OCI-LY7 (cell line): ENCODE measurements around the gene ERGIC3. TPM values are rescaled to one million over a fixed set of nuclear protein-coding genes. Genes with fewer than 3 reads are reported as not detected.

ENCODE experiments used
- BruUV-seq: library from RNA; stranded (reverse); fragments of 400-500 nt; replicated peaks from 2 replicates; lab custom pipeline; 2021; lab: Mats Ljungman, UMichigan
- CTCF ChIA-PET: fragments of 300-600 bp; sonication (Branson Sonifier 250); formaldehyde crosslinking; loops from one replicate; lab custom pipeline; 2022; ENCODE audit warnings: antibody characterized with exemption; ENCODE audit not compliant: unreplicated experiment; lab: Charles Lee
- POLR2A ChIA-PET: fragments of 300-600 bp; sonication (Branson Sonifier 250); formaldehyde crosslinking; loops from one replicate; lab custom pipeline; 2022; ENCODE audit warnings: antibody characterized with exemption; lab: Charles Lee
- DNase-seq: peaks from one replicate; pipeline ENCODE4 v3.0.0-alpha.2; 2015; ENCODE audit warnings: low spot score
- H2AFZ ChIP-seq: fragments of 200-600 bp; sonication (generic), shearing (Covaris generic); 2 replicates; pipeline ENCODE4 v1.6.1; 2014; ENCODE audit warnings: mild to moderate bottlenecking, antibody characterized with exemption, low read length, moderate library complexity
- H3K27ac ChIP-seq: fragments of 200-600 bp; sonication (generic); 2 replicates; pipeline ENCODE4 v1.5.1; 2014; ENCODE audit warnings: mixed run types, low read depth, mild to moderate bottlenecking, moderate library complexity, low read length, inconsistent platforms; ENCODE audit not compliant: poor library complexity, severe bottlenecking
- H3K36me3 ChIP-seq: fragments of 200-600 bp; sonication (generic); 2 replicates; pipeline ENCODE4 v1.6.1; 2014; ENCODE audit warnings: mild to moderate bottlenecking, antibody characterized with exemption, low read length, moderate library complexity, mixed read lengths; ENCODE audit not compliant: insufficient read depth
- H3K4me1 ChIP-seq: fragments of 200-600 bp; sonication (generic); 2 replicates; pipeline ENCODE4 v1.5.1; 2014; ENCODE audit warnings: mild to moderate bottlenecking, low read length; ENCODE audit not compliant: insufficient read depth, poor library complexity, severe bottlenecking
- H3K4me2 ChIP-seq: fragments of 200-600 bp; sonication (generic); 2 replicates; pipeline ENCODE4 v1.6.1; 2014; ENCODE audit warnings: mild to moderate bottlenecking, low read length
- H3K4me3 ChIP-seq: fragments of 200-600 bp; sonication (generic); 2 replicates; pipeline ENCODE4 v1.5.1; 2014; ENCODE audit warnings: mild to moderate bottlenecking, low read depth, low read length; ENCODE audit not compliant: poor library complexity, severe bottlenecking
- H3K79me2 ChIP-seq: fragments of 200-600 bp; sonication (generic); 2 replicates; pipeline ENCODE4 v1.6.1; 2016; ENCODE audit warnings: low read depth, mild to moderate bottlenecking, low read length, moderate library complexity, mixed read lengths; ENCODE audit not compliant: insufficient read depth
- H3K9me2 ChIP-seq: fragments of 200-600 bp; sonication (generic); 2 replicates; pipeline ENCODE4 v1.6.1; 2016; ENCODE audit warnings: mild to moderate bottlenecking, low read length, mixed read lengths; ENCODE audit not compliant: insufficient read depth
- H3K9me3 ChIP-seq: fragments of 200-600 bp; sonication (generic); 2 replicates; pipeline ENCODE4 v1.6.1; 2014; ENCODE audit warnings: mild to moderate bottlenecking, mixed run types, low read length, mixed read lengths
- H4K20me1 ChIP-seq: fragments of 200-600 bp; sonication (generic); 2 replicates; pipeline ENCODE4 v1.6.1; 2014; ENCODE audit warnings: mild to moderate bottlenecking, antibody characterized with exemption, low read length, moderate library complexity, mixed read lengths; ENCODE audit not compliant: insufficient read depth
- EZH2phosphoT487 ChIP-seq: fragments of 200-600 bp; sonication (generic); IDR thresholded peaks from 2 replicates; pipeline ENCODE4 v1.6.1; 2018; ENCODE audit warnings: low read depth, borderline replicate concordance, mild to moderate bottlenecking, mixed run types, antibody characterized with exemption, low read length, moderate library complexity, mixed read lengths
- intact Hi-C: fragments of 100-400 bp; cut with micrococcal nuclease; formaldehyde crosslinking; loops from one replicate; pipeline ENCODE4 v1.10.0; 2022; ENCODE audit not compliant: unreplicated experiment
- total RNA-seq, 2 experiments: library from RNA; depleted of rRNA in 1 of 2; stranded (reverse); fragments of >200 nt in 1 of 2; shearing (Covaris generic) in 1 of 2; gene quantifications; 2 replicates each; pipeline ENCODE4 v1.2.3, GENCODE V29; 2014 to 2022
- TF ChIP-seq, protein P1 (sequence below): fragments of 200-600 bp; sonication (generic); conservative IDR thresholded peaks from 2 replicates; pipeline ENCODE4 v1.5.1; 2014; ENCODE audit warnings: mild to moderate bottlenecking, antibody characterized with exemption, low read length, moderate library complexity, mixed read lengths

The ERGIC3 gene
- total RNA-seq, 2 experiments from 2014 or later = 170 to 171 TPM

DNA sequence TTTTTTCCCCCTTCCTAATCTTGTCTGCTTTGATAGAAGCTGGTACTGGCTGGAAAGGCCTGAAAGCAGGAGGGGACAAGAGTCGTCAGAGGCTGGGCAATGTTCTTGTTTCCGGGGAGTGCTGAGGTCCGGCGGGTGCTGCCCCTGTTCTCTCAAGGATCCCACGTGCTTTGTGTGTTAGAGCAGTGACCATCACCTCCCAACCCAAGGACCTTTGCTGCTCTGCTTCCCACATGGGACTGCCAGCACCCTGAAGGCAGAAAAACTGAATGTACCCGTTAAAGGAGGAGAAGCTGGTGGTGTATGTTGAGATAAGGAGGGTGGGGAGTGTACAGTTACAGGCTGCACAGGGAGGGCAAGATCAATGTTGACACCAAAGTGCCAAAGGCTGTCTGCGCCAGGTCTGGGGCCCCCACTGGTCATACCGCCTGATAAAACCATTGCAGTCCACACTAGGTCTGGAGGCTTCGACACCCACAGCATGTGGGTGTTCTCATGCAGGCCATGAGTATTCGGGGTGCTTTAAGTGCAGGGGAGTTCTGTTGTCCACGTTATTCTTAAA is 27.4 kb upstream of the ERGIC3 start:
- no peaks in the 10 kb centered on the region for H4K20me1 ChIP-seq
- no peaks in the 10 kb centered on the region for H3K4me1 ChIP-seq
- no peaks in the 10 kb centered on the region for H3K9me2 ChIP-seq
- H3K79me2 ChIP-seq = no peaks in the 10 kb centered on the region
- ChIA-PET POLR2A (no interaction called here), CTCF (interaction anchor here (0.9 kb wide), 1 partner anchor 29 kb away, joined by 4 read pairs; no protein-coding TSS in a partner anchor)
- BruUV-seq = no TSS peak
- intact Hi-C loops = no loop called here
- no peak overlapping the region for H3K4me2 ChIP-seq
- H3K4me3 ChIP-seq = no peak overlapping the region
- TF ChIP-seq, protein P1, sequence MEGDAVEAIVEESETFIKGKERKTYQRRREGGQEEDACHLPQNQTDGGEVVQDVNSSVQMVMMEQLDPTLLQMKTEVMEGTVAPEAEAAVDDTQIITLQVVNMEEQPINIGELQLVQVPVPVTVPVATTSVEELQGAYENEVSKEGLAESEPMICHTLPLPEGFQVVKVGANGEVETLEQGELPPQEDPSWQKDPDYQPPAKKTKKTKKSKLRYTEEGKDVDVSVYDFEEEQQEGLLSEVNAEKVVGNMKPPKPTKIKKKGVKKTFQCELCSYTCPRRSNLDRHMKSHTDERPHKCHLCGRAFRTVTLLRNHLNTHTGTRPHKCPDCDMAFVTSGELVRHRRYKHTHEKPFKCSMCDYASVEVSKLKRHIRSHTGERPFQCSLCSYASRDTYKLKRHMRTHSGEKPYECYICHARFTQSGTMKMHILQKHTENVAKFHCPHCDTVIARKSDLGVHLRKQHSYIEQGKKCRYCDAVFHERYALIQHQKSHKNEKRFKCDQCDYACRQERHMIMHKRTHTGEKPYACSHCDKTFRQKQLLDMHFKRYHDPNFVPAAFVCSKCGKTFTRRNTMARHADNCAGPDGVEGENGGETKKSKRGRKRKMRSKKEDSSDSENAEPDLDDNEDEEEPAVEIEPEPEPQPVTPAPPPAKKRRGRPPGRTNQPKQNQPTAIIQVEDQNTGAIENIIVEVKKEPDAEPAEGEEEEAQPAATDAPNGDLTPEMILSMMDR = no peak
- no peak for TF ChIP-seq EZH2phosphoT487
- H2AFZ ChIP-seq = no peak overlapping the region
- no peak overlapping the region for H3K27ac ChIP-seq
- H3K9me3 ChIP-seq = no peaks in the 10 kb centered on the region
- no peak for DNase-seq
- H3K36me3 ChIP-seq = peaks cover 49% of the 10 kb centered on the region

DNA sequence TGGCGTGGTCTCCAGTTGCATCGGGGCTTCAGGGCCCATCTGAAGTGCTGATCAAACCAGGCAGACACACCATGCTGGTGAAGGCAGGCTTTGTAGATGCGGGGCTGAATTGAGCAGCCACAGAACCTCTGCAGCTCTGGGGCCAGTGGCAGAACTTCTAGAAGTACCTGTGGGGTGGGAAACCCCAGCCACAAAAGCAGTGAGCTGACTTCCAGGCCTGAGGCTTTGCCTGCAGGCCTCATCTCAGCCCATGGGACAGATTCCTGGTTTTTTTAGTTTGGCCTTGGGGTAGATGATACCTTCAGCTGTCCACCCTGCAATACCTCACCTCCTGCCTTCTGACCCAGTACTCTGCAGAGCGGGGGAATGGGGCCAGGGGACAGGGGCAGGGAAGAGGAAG is 26.5 kb upstream of the ERGIC3 start:
- H4K20me1 ChIP-seq = no peaks in the 10 kb centered on the region
- H3K4me1 ChIP-seq = no peaks in the 10 kb centered on the region
- no peak overlapping the region for H3K4me2 ChIP-seq
- intact Hi-C loops = no loop called here
- CTCF ChIA-PET = no interaction called here
- no peaks in the 10 kb centered on the region for H3K79me2 ChIP-seq
- H3K27ac ChIP-seq = no peak overlapping the region
- no peak for DNase-seq
- no TSS peak for BruUV-seq
- H3K36me3 ChIP-seq = peaks cover 41% of the 10 kb centered on the region
- H3K9me3 ChIP-seq = no peaks in the 10 kb centered on the region
- no peak for TF ChIP-seq EZH2phosphoT487
- TF ChIP-seq, protein P1 = no peak
- H2AFZ ChIP-seq = no peak overlapping the region
- no peaks in the 10 kb centered on the region for H3K9me2 ChIP-seq
- POLR2A ChIA-PET = interaction anchor here (1.1 kb wide), 1 partner anchor 12 kb away, joined by 3 read pairs; no protein-coding TSS in a partner anchor
- no peak overlapping the region for H3K4me3 ChIP-seq

DNA sequence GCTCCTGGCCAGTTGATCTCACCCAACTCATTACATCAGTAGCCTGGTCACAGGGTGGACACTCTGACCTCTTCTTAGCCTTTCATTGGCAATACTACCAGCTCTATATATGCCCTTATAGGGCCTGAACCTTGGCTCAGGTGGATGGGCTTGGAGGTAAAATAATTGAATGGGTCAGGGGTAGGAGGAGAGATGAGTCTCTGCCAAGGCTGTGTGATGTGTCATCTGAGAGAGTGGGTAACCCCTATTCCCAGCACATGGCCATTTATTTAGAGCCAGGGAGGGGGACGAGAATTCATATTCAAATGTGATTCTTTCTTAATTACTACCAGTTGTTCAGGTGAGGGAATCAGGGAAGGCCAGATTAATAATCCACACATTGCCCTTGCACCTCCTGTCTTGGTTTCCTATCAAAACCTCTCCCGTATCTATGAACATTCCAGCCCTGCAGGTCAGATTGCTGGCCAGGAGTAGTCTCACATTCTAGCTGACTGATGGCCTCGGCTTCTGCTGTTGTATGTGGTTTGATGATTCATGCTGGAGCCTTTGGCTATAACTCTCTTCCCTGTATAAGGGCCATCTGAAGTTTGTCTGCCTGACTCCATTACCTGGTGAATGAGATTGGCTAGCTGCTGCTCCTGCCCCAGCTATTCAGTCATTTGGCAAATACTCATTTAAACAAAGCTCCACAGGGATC is 25.8 kb upstream of the ERGIC3 start:
- no peak overlapping the region for H3K27ac ChIP-seq
- CTCF ChIA-PET = no interaction called here
- POLR2A ChIA-PET = interaction anchor here (1.1 to 1.7 kb wide), 2 partner anchors 11 to 13 kb away, joined by 3 to 8 read pairs; no protein-coding TSS in a partner anchor
- H3K4me3 ChIP-seq = no peak overlapping the region
- no peaks in the 10 kb centered on the region for H3K79me2 ChIP-seq
- no peaks in the 10 kb centered on the region for H4K20me1 ChIP-seq
- no peak overlapping the region for H3K4me2 ChIP-seq
- peaks cover 33% of the 10 kb centered on the region for H3K36me3 ChIP-seq
- no peaks in the 10 kb centered on the region for H3K9me3 ChIP-seq
- H3K9me2 ChIP-seq = no peaks in the 10 kb centered on the region
- BruUV-seq = no TSS peak
- H2AFZ ChIP-seq = no peak overlapping the region
- DNase-seq = no peak
- H3K4me1 ChIP-seq = no peaks in the 10 kb centered on the region
- no peak for TF ChIP-seq EZH2phosphoT487
- TF ChIP-seq, protein P1 = no peak
- intact Hi-C loops = no loop called here
